GM10266 (cell line): Measurements from ENCODE around the gene RAB25.

Experiments
- DNase-seq: peaks from one replicate; pipeline ENCODE4 v3.0.0; 2012; ENCODE audit errors: extremely low spot score
- CTCF ChIP-seq: IDR thresholded peaks from 2 replicates; pipeline ENCODE4 v1.5.1; 2012; ENCODE audit warnings: mild to moderate bottlenecking, low read depth; ENCODE audit not compliant: control insufficient read depth, insufficient read depth; ENCODE audit errors: missing control alignments

The RAB25 gene

GRCh38 chr1:156056326-156056849 lies 4.6 kb upstream of the RAB25 start:
- no peak for DNase-seq
- TF ChIP-seq CTCF, result no peak

- no peak for DNase-seq
Measured at GRCh38 chr1:156062189-156062588, 1.2 kb downstream of the RAB25 start.

DNA sequence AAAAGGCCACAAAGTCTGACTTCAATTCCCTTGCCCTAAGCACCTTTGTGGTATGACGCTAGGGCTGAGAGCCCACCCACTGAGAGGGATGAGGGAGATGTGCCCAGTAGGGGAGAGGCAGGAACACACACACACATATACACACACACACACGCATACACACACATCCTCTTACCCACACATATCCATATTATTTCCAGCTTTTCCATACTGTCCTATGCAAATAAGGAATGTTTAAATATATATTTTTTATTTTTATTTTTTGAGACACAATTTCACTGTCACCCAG lies 3.0 kb downstream of the RAB25 start:
- DNase-seq, result no peak
- TF ChIP-seq CTCF, result no peak

More at GRCh38 chr1:156062189-156062588, 1.2 kb downstream of the RAB25 start:
- no peak for TF ChIP-seq CTCF

- DNase-seq, result no peak
- no peak for TF ChIP-seq CTCF
Measured at GRCh38 chr1:156064615-156065014, 3.7 kb downstream of the RAB25 start.

GRCh38 chr1:156065212-156065611 lies 4.3 kb downstream of the RAB25 start:
- TF ChIP-seq CTCF, result no peak
- DNase-seq, result no peak

- TF ChIP-seq CTCF, result no peak
- DNase-seq, result no peak
Measured at GRCh38 chr1:156065871-156066270, 4.9 kb downstream of the RAB25 start.

GRCh38 chr1:156067262-156067661 lies 6.3 kb downstream of the RAB25 start:
- DNase-seq, result no peak
- no peak for TF ChIP-seq CTCF
